Sigmoid colon (tissue), 4 donors: Measurements from ENCODE around the gene AQP12B.

Experiments used
- CTCF ChIP-seq, 4 experiments: fragments of 450-650 bp in 3 of 4; fragments of 200-600 bp in 1 of 4; IDR thresholded peaks; one replicate each; pipeline ENCODE4 v1.5.1; 2016 to 2019; ENCODE audit warnings: antibody characterized with exemption in 4 of 4, mild to moderate bottlenecking in 3 of 4, moderate library complexity in 2 of 4
- POLR2A ChIP-seq, 2 donors: fragments of 450-650 bp; IDR thresholded peaks; one replicate each; pipeline ENCODE4 v1.6.1; 2016; ENCODE audit warnings: antibody characterized with exemption in 2 of 2, mild to moderate bottlenecking in 2 of 2, moderate library complexity in 2 of 2
- POLR2AphosphoS5 ChIP-seq, 4 donors: sonication (generic); formaldehyde crosslinking; IDR thresholded peaks; one replicate each; pipeline ENCODE4 v1.6.1; 2017; ENCODE audit warnings: antibody characterized with exemption in 4 of 4

GRCh38 chr2:240727439-240727838 lies 44.8 kb upstream of the AQP12B start:
- TF ChIP-seq CTCF (IDR thresholded peaks at IDR 0.05) (no peak), POLR2A (IDR thresholded peaks at IDR 0.05) (no peak), POLR2AphosphoS5 (IDR thresholded peaks at IDR 0.05) (no peak)
